Measurements from ENCODE around the gene SLC35F5.

GRCh38 chr2:113700186-113700841, 56.1 kb downstream of the SLC35F5 start:
- TF ChIP-seq CTCF (IDR thresholded peaks at IDR 0.05) (no peak), POLR2A (IDR thresholded peaks at IDR 0.05) (no peak), POLR2AphosphoS5 (IDR thresholded peaks at IDR 0.05) (no peak)

Data from breast epithelium (tissue), 3 donors.